ENCODE results near the gene DLD. TPM values are rescaled to one million over a fixed set of nuclear protein-coding genes. Genes with fewer than 3 reads are reported as not detected.

The DLD gene
- total and polyA plus RNA-seq, 2 experiments from 2014 or later: 38.1 to 76.2 TPM

- TF ChIP-seq ZNF462 (CRISPR knock-in tag; IDR thresholded peaks at IDR 0.05) (no peak), NANOG (IDR thresholded peaks at IDR 0.05; ENCODE audit: borderline replicate concordance) (no peak), CREB1 (CRISPR knock-in tag; IDR thresholded peaks at IDR 0.05; ENCODE audit: low read depth) (no peak), REST (IDR thresholded peaks at IDR 0.05; ENCODE audit: unreplicated experiment) (no peak), EZH2 (IDR thresholded peaks at IDR 0.05; ENCODE audit: low read depth, unreplicated experiment) (no peak)
These were observed 8.2 kb upstream of the DLD start (continued) for GRCh38 chr7:107882766-107883165.

All from GM23338 (cell line).